SU-DHL-6 (cell line): Measurements from ENCODE around the gene HOXB6.

Experiments used
- H2AFZ ChIP-seq: fragments of 200-600 bp; sonication (generic); 2 replicates; pipeline ENCODE4 v1.6.1; 2014; ENCODE audit warnings: low read depth, mild to moderate bottlenecking, moderate library complexity, mixed read lengths, antibody characterized with exemption, low read length; ENCODE audit not compliant: severe bottlenecking
- H3F3A ChIP-seq: fragments of 200-600 bp; shearing (Covaris generic); 2 replicates; pipeline ENCODE4 v1.6.0; 2016; ENCODE audit warnings: antibody characterized with exemption, mild to moderate bottlenecking; ENCODE audit not compliant: insufficient read depth
- H3K27ac ChIP-seq: fragments of 200-600 bp; sonication (generic); 2 replicates; pipeline ENCODE4 v1.5.1; 2016; ENCODE audit warnings: low read depth, mild to moderate bottlenecking, low read length, moderate library complexity, mixed read lengths
- H3K27me3 ChIP-seq: fragments of 200-600 bp; sonication (generic), shearing (Covaris generic); 2 replicates; pipeline ENCODE4 v1.6.0; 2014; ENCODE audit warnings: mild to moderate bottlenecking, low read length
- H3K36me3 ChIP-seq: fragments of 200-600 bp; sonication (generic); 2 replicates; pipeline ENCODE4 v1.6.1; 2014; ENCODE audit warnings: mild to moderate bottlenecking, low read length, mixed read lengths
- H3K4me2 ChIP-seq: fragments of 300-600, 200-600 bp; shearing (Covaris generic), sonication (generic); 2 replicates; pipeline ENCODE4 v1.6.0; 2014; ENCODE audit warnings: low read length, low read depth, mild to moderate bottlenecking; ENCODE audit not compliant: poor library complexity, severe bottlenecking
- H3K4me3 ChIP-seq: fragments of 200-600 bp; sonication (generic); 2 replicates; pipeline ENCODE4 v1.5.1; 2014; ENCODE audit warnings: antibody characterized with exemption, low read length, mild to moderate bottlenecking, mixed read lengths; ENCODE audit not compliant: insufficient read depth, poor library complexity, severe bottlenecking
- H3K79me2 ChIP-seq: fragments of 200-600 bp; sonication (generic); 2 replicates; pipeline ENCODE4 v1.6.1; 2014; ENCODE audit warnings: mild to moderate bottlenecking, low read length, moderate library complexity; ENCODE audit not compliant: insufficient read depth
- H3K9ac ChIP-seq: fragments of 200-600 bp; sonication (generic); 2 replicates; pipeline ENCODE4 v1.7.0; 2014; ENCODE audit warnings: mild to moderate bottlenecking, low read length
- H3K9me2 ChIP-seq: fragments of 200-600 bp; sonication (generic); replicated peaks from 2 replicates; pipeline ENCODE4 v1.6.1; 2014; ENCODE audit warnings: low read length; ENCODE audit not compliant: insufficient read depth
- H3K9me3 ChIP-seq: fragments of 200-600 bp; sonication (generic); 2 replicates; pipeline ENCODE4 v1.6.1; 2014; ENCODE audit warnings: low read length, mixed read lengths; ENCODE audit not compliant: insufficient read depth
- H4K20me1 ChIP-seq: fragments of 200-600 bp; sonication (generic); 2 replicates; pipeline ENCODE4 v1.6.1; 2014; ENCODE audit warnings: low read depth, mild to moderate bottlenecking, antibody characterized with exemption, low read length, moderate library complexity, mixed read lengths
- EZH2phosphoT487 ChIP-seq: fragments of 200-600 bp; sonication (generic), shearing (Covaris generic); conservative IDR thresholded peaks from 2 replicates; pipeline ENCODE4 v1.6.1; 2018; ENCODE audit warnings: mild to moderate bottlenecking, antibody characterized with exemption, low read length, moderate library complexity, mixed read lengths
- TF ChIP-seq, protein P1 (sequence below): fragments of 200-600 bp; sonication (generic); IDR thresholded peaks from one replicate; pipeline ENCODE4 v1.5.1; 2017; ENCODE audit warnings: antibody characterized with exemption, mild to moderate bottlenecking, low read length, moderate library complexity; ENCODE audit not compliant: insufficient read depth, poor library complexity, severe bottlenecking

The HOXB6 gene

DNA sequence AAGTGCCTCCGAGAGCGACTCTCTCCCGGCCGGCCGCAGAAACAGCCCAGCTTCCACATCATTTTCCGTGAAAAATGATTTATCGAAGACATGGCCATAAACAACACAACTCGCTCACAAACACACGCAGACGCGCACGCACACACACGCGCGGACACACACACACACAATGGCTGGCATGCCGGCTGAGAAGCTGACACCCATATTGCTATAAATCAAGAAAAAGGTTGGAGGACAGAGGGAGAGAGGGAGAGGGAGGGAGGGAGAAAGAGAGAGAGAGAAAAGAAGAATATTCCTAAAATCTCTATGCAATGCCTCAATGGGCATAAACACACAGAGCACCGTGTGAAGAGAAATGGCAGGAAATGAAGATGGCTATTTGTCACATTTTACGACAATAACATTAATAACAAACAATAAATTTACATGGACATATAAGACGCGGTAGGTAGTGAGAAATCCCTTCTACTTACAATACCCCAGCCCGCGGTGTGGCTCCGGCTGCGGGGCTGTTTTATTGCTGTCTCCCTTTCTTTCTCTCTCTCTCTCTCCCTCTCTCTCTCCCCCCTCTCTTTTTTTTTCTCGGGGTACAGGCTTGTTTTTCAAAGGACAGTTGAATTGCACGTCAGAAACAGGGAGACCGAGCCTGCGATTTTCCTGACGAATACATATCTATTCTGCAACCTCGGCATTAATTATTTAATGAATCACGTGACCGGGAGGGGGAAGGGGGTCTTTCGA is 36.1 kb downstream of the HOXB6 start:
- Histone ChIP-seq H4K20me1 (no peaks in the 10 kb centered on the region), H3F3A (no peaks in the 10 kb centered on the region), H2AFZ (no peak overlapping the region), H3K27me3 (no peaks in the 10 kb centered on the region), H3K9me3 (no peaks in the 10 kb centered on the region), H3K4me2 (no peak overlapping the region), H3K9me2 (no peaks in the 10 kb centered on the region), H3K4me3 (no peak overlapping the region), H3K9ac (no peak overlapping the region), H3K27ac (no peak overlapping the region), H3K79me2 (no peaks in the 10 kb centered on the region), H3K36me3 (no peaks in the 10 kb centered on the region)
- TF ChIP-seq EZH2phosphoT487: no peak
- TF ChIP-seq, protein P1, sequence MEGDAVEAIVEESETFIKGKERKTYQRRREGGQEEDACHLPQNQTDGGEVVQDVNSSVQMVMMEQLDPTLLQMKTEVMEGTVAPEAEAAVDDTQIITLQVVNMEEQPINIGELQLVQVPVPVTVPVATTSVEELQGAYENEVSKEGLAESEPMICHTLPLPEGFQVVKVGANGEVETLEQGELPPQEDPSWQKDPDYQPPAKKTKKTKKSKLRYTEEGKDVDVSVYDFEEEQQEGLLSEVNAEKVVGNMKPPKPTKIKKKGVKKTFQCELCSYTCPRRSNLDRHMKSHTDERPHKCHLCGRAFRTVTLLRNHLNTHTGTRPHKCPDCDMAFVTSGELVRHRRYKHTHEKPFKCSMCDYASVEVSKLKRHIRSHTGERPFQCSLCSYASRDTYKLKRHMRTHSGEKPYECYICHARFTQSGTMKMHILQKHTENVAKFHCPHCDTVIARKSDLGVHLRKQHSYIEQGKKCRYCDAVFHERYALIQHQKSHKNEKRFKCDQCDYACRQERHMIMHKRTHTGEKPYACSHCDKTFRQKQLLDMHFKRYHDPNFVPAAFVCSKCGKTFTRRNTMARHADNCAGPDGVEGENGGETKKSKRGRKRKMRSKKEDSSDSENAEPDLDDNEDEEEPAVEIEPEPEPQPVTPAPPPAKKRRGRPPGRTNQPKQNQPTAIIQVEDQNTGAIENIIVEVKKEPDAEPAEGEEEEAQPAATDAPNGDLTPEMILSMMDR: no peak

DNA sequence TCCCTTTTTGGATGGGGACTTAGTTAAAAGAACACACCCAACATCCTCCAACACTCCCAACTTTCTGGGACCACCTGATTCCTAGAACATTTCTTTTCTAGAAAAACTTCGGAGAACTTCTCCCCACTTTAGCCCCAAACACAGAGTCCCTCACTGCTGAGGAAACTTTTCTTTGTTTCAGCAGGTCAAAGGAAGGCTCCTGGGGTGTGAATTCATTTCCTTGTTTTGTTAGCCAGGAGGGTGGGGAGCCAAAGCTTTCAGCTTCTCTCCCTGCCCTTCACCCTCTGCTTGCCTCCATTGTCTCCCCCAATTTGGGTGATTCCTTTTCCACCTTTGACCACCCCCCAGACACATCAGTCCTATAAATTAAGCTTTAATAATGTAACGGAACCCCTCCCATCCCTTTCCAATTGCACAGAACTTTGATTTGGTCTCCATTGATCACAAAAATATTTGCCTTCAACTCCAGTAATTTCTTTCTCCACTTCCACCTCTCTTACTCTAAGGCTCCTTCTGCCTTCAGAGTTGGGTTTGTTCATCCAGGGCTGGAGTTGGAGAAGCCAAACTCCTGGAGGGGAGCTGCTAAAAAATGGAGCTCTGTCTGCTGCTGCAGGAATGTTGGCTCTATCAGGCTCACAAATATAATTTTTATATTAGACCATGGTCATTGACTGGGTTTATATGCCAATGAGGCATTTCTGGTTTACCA is 37.0 kb downstream of the HOXB6 start:
- no peaks in the 10 kb centered on the region for H3K36me3 ChIP-seq
- H2AFZ ChIP-seq: no peak overlapping the region
- no peak overlapping the region for H3K4me2 ChIP-seq
- H3K4me3 ChIP-seq: no peak overlapping the region
- H3K79me2 ChIP-seq: no peaks in the 10 kb centered on the region
- TF ChIP-seq, protein P1: no peak
- no peak for TF ChIP-seq EZH2phosphoT487
- H3K9ac ChIP-seq: no peak overlapping the region
- no peaks in the 10 kb centered on the region for H4K20me1 ChIP-seq
- no peaks in the 10 kb centered on the region for H3F3A ChIP-seq
- H3K9me3 ChIP-seq: no peaks in the 10 kb centered on the region
- H3K9me2 ChIP-seq: no peaks in the 10 kb centered on the region
- no peak overlapping the region for H3K27ac ChIP-seq
- no peaks in the 10 kb centered on the region for H3K27me3 ChIP-seq

DNA sequence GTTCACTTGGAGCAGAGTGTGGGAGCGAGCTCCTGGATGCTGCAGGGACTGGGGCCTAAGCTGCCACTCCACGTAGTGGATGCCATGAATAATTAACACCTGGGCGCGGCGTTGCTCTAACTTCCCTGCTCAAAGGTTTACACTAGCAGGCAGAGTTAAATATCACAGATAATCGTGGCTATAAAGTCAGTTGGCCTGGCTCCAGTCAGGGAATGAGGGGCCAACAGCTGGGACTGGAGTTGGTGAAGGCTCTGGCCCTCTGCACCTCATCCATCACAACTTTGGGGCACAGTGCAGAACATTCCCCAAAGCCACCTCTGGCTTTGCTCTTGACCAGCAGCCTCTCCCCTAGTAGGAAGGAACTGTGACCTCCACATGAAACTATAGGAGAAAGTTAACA is 37.6 kb downstream of the HOXB6 start:
- Histone ChIP-seq H4K20me1 (no peaks in the 10 kb centered on the region), H3K9ac (no peak overlapping the region), H3K27me3 (no peaks in the 10 kb centered on the region), H3K27ac (no peak overlapping the region), H3K4me2 (no peak overlapping the region), H3K4me3 (no peak overlapping the region), H3K9me2 (no peaks in the 10 kb centered on the region), H3K36me3 (no peaks in the 10 kb centered on the region), H3F3A (no peaks in the 10 kb centered on the region), H3K9me3 (no peaks in the 10 kb centered on the region), H3K79me2 (no peaks in the 10 kb centered on the region), H2AFZ (no peak overlapping the region)
- TF ChIP-seq, protein P1: no peak
- TF ChIP-seq EZH2phosphoT487: no peak
